Ovary (tissue), 9 donors: ENCODE data around the gene ATG5. TPM values are rescaled to one million over a fixed set of nuclear protein-coding genes. Genes with fewer than 3 reads are reported as not detected.
"Not testable (repeated sequence)": the region's sequence is repeated elsewhere in the genome, so short reads cannot be mapped to it uniquely, and the experiment has no call there.

ENCODE experiments used
- DNase-seq, 5 donors: peaks; one replicate each; pipeline ENCODE4 v3.0.0-alpha.2; 2019 to 2020
- H3K27ac ChIP-seq, 2 donors: fragments of 200-600 bp; one replicate each; pipeline versions ENCODE4 v1.5.1 to v1.8.0; 2019 to 2022
- H3K27me3 ChIP-seq: fragments of 200-600 bp; one replicate; pipeline ENCODE4 v1.8.0; 2022
- H3K36me3 ChIP-seq: fragments of 200-600 bp; sonication (generic); one replicate; pipeline ENCODE4 v1.5.1; 2019
- H3K4me1 ChIP-seq: one replicate; pipeline ENCODE4 v1.8.1; 2013; ENCODE audit warnings: mild to moderate bottlenecking, moderate library complexity; ENCODE audit not compliant: insufficient read depth
- H3K4me3 ChIP-seq: fragments of 200-600 bp; sonication (generic); one replicate; pipeline ENCODE4 v1.5.1; 2017
- H3K9me3 ChIP-seq, 2 donors: fragments of 200-600 bp in 1 of 2; sonication (generic) in 1 of 2; one replicate each; pipeline versions ENCODE4 v1.5.1 to v1.8.1; 2013 to 2019; ENCODE audit warnings: mild to moderate bottlenecking in 1 of 2, moderate library complexity in 1 of 2
- EP300 ChIP-seq: sonication (generic); formaldehyde crosslinking; IDR thresholded peaks from one replicate; pipeline ENCODE4 v1.6.1; 2017; ENCODE audit warnings: antibody characterized with exemption
- POLR2A ChIP-seq: fragments of 450-650 bp; IDR thresholded peaks from one replicate; pipeline ENCODE4 v1.6.1; 2017; ENCODE audit warnings: antibody characterized with exemption, mild to moderate bottlenecking, moderate library complexity
- WGBS, 3 donors: extraction: QIAGEN DNeasy Blood & Tissue Kit in 1 of 3; methylation state at CpG; one replicate each; pipeline versions ENCODE4 v1.1.5 to v1.1.7; 2013 to 2017; 5-methylcytosine and 5-hydroxymethylcytosine counted together
- intact Hi-C, 4 donors: fragments of 100-400 bp; cut with DNase I; formaldehyde crosslinking; loops; one replicate each; pipeline versions ENCODE4 v1.11.0 to v1.15.1; 2022 to 2023
- polyA plus RNA-seq, 2 donors: library from polyadenylated mRNA; stranded (reverse); fragments of 200-250 nt in 1 of 2; fragments of 350-450 nt in 1 of 2; fragmentation: Illumina TruSeq in 1 of 2; extraction: RNeasy Lipid Tissue Mini Kit (QIAGEN cat#74804) in 1 of 2; gene quantifications; one replicate each; pipeline ENCODE4 v1.2.3, GENCODE V29; 2013 to 2014
- total RNA-seq, 7 donors: library from RNA; depleted of rRNA in 2 of 7; stranded (reverse); fragments of >200 nt in 2 of 7; fragmentation: NEBNext Ultra II Directional in 3 of 7; extraction: Animal tissue kit (Norgen Biotek cat#: 25700) in 3 of 7; gene quantifications; one replicate each; pipeline versions ENCODE4 v1.1.0 to v1.2.4, GENCODE V29; 2016 to 2023
- TF ChIP-seq, protein P1 (sequence below), 3 donors: fragments of 450-650 bp in 2 of 3; fragments of 200-600 bp in 1 of 3; IDR thresholded peaks; one replicate each; pipeline versions ENCODE4 v1.5.1 to v1.8.0; 2016 to 2022; ENCODE audit warnings: antibody characterized with exemption in 3 of 3, mild to moderate bottlenecking in 1 of 3
- donor health status: DM: no; HTN: no; CAD: no; lungs with moderate emphysema.
- donor health status: DM: no; HTN: no; CAD: no.
- donor health status: Bipolar disorder and iron deficiency.
- donor health status: DM: yes; HTN: yes; CAD: no.
- donor health status: DM: no; HTN: no; CAD: no.
- donor health status: DM: yes; HTN: yes; CAD: no.

ATG5 gene
- total and polyA plus RNA-seq, 9 donors: 17.3 to 35.2 (median 28.3) TPM

DNA sequence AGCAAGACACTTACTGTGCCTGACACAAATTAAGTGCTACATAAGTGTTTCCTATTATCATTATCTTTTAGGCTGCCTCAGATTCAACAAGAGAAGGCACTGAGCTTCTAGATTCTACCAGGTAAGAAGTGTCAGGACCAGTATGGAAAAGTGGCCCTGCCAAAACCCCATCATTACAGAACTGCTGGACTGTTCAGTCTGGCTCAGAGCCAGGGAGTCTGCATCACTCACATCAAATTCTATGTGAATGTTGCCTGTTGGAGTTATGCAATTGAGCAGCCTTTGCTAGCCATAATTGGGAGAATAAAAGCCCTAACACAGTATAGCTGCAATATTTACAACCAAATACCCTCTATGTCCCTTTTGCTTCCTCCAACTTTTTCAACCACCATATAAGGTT, 70.9 kb downstream of the ATG5 start:
- no peak for DNase-seq
- intact Hi-C loops: no loop called here

DNA sequence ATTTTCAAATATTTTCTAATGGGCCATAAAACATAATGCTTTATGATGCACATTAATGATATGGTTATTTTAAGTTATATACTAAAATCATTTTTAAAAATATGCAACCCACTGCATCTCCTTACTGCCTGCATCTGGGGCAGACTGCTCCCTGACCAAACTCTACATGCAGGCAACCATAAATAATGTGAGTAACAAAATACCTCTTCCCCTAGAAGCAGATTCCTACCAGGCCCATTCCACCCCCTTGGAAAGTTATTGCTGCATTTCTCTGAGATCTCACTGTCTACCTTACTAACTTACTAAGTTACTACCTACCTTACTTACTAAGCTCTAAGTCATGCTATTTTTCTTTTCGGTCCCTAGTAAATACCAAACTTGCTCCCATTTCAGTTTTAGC, 71.8 kb downstream of the ATG5 start:
- no peak for DNase-seq
- Histone ChIP-seq H3K4me1 (peaks cover 2% of the 10 kb centered on the region), H3K4me3 (no peak overlapping the region), H3K36me3 (no peaks in the 10 kb centered on the region), H3K9me3 (no peaks in the 10 kb centered on the region), H3K27me3 (no peaks in the 10 kb centered on the region), H3K27ac (no peak overlapping the region)
- intact Hi-C loops: no loop called here
- no peak for TF ChIP-seq EP300
- TF ChIP-seq, protein P1, sequence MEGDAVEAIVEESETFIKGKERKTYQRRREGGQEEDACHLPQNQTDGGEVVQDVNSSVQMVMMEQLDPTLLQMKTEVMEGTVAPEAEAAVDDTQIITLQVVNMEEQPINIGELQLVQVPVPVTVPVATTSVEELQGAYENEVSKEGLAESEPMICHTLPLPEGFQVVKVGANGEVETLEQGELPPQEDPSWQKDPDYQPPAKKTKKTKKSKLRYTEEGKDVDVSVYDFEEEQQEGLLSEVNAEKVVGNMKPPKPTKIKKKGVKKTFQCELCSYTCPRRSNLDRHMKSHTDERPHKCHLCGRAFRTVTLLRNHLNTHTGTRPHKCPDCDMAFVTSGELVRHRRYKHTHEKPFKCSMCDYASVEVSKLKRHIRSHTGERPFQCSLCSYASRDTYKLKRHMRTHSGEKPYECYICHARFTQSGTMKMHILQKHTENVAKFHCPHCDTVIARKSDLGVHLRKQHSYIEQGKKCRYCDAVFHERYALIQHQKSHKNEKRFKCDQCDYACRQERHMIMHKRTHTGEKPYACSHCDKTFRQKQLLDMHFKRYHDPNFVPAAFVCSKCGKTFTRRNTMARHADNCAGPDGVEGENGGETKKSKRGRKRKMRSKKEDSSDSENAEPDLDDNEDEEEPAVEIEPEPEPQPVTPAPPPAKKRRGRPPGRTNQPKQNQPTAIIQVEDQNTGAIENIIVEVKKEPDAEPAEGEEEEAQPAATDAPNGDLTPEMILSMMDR (IDR thresholded peaks at IDR 0.05): no peak
- TF ChIP-seq POLR2A: no peak
- 98 to 100% (median 98%) methylated on average over 1 of the region's 1 CpG for WGBS, 3 donors

More for the DNA sequence above, 70.9 kb downstream of the ATG5 start:
- Histone ChIP-seq H3K4me1 (peaks cover 2% of the 10 kb centered on the region), H3K9me3 (no peaks in the 10 kb centered on the region), H3K4me3 (no peak overlapping the region), H3K36me3 (no peaks in the 10 kb centered on the region), H3K27me3 (no peaks in the 10 kb centered on the region), H3K27ac (no peak overlapping the region)
- TF ChIP-seq EP300: no peak
- TF ChIP-seq, protein P1 (IDR thresholded peaks at IDR 0.05): no peak
- no peak for TF ChIP-seq POLR2A

DNA sequence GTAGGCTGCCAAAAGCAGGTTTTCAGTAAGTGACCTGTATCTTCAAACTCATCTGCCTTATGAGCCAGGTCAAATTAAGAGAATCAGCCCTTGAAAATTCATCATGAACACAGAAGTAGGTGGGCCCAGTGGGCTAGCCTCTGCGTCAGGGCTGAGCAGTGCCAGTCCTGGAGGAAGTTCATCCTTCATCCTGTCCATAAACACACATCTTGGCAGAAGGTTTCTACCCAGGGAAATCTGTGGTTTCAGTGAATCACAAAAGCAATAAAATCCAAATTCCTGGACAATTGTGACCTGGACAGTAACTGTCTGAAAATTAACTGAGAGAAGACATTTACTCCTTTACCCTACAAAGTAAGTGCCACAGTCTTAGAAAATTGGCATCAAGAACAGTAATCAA, 72.4 kb downstream of the ATG5 start:
- TF ChIP-seq EP300 (no peak), POLR2A (no peak)
- TF ChIP-seq, protein P1 (IDR thresholded peaks at IDR 0.05): no peak
- H3K27me3 ChIP-seq: no peaks in the 10 kb centered on the region
- intact Hi-C loops: no loop called here
- H3K27ac ChIP-seq: no peak overlapping the region
- peaks cover 2% of the 10 kb centered on the region for H3K4me1 ChIP-seq
- H3K9me3 ChIP-seq: no peaks in the 10 kb centered on the region
- 75 to 90% (median 88%) methylated on average over 1 of the region's 1 CpG for WGBS, 3 donors
- H3K4me3 ChIP-seq: no peak overlapping the region
- H3K36me3 ChIP-seq: no peaks in the 10 kb centered on the region
- DNase-seq: no peak

DNA sequence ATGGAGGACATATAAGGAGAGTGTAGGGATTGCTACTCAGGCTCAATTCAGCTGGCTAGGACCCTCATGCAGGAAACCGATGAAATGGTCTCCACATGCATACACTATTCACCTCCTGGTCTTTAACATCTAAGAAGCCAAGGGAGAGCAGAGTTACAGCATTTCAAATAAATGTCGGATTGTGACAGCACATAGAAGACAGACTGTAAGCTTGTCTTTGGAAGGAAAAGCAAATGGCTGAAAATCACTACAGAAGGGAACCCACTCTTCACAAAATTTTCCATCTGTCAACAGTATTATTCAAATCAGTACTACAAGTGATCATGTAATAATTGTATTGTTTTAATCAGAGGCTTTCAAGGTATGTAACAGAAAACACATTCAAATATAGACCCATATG, 72.9 kb downstream of the ATG5 start:
- intact Hi-C loops: no loop called here
- Histone ChIP-seq H3K27ac (no peak overlapping the region), H3K4me1 (peaks cover 2% of the 10 kb centered on the region), H3K9me3 (no peaks in the 10 kb centered on the region), H3K4me3 (no peak overlapping the region), H3K36me3 (no peaks in the 10 kb centered on the region), H3K27me3 (no peaks in the 10 kb centered on the region)
- DNase-seq: no peak
- WGBS, 3 donors: 90 to 97% (median 97%) methylated on average over 2 of the region's 2 CpGs
- TF ChIP-seq EP300 (no peak), POLR2A (no peak)
- TF ChIP-seq, protein P1 (IDR thresholded peaks at IDR 0.05): no peak

DNA sequence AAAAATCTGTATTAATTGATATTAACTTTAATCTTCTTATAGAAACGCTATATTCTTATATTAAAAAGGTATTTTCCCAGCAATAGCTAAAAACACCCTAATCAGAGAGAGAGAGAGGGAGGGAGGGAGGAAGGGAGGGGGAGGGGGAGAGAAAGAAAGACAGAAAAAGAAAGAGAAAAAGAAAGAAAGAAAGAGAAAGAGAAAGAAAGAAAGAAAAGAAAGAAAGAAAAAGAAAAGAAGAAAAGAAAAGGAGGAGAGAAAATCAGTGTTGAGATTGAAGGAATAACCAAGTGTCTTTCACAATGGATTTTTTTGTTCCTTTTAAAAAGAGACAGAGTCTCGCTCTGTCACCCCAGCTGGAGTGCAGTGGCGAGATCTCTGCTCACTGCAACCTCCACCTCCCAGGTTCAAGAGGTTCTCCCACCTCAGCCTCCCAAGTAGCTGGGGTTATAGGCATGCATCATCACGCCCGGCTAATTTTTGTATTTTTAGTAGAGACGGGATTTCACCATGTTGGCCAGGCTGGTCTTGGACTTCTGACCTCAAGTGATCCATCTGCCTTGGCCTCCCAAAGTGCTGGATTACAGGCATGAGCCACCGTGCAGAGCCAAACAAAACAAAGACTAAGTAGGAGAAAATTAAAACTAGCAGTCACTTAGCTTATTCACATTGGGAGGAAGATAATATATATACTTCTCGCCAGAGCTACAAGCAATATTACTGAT, 73.9 kb downstream of the ATG5 start:
- H3K4me1 ChIP-seq, H3K9me3 ChIP-seq, H3K27me3 ChIP-seq, H3K27ac ChIP-seq, H3K4me3 ChIP-seq, DNase-seq, intact Hi-C loops, H3K36me3 ChIP-seq: not testable (repeated sequence)
- 79 to 83% (median 82%) methylated on average over 8 of the region's 8 CpGs for WGBS, 3 donors
